ENCODE measurements around the gene HDAC9.
A peak's percentile ranks its signal among the peaks of the same experiment; 100 is the strongest.

Gene HDAC9

DNA sequence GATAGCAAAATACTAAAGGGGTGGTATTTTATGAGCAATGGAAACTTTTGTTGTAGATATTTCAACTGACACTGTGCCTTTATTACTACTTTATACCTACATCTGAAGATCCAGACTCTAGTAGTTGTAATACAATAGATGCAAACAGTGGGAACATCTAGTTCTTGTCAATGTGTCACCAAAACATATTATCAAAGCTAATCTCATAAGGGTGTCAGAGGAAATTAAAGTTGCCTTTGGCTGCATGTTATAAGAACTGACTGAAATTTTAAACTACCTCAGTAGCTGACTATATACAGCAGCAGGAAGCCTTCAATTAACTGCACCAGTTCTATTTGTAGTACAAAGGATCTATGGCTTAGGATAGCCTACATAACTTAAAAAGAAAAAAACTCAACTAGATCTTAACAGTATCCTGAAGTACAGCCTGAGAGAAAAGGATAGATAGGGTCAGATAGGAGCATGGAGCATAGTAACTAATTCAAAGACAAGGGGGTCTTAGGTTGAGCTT, 30.9 kb downstream of the HDAC9 start:
- no peak for DNase-seq

DNA sequence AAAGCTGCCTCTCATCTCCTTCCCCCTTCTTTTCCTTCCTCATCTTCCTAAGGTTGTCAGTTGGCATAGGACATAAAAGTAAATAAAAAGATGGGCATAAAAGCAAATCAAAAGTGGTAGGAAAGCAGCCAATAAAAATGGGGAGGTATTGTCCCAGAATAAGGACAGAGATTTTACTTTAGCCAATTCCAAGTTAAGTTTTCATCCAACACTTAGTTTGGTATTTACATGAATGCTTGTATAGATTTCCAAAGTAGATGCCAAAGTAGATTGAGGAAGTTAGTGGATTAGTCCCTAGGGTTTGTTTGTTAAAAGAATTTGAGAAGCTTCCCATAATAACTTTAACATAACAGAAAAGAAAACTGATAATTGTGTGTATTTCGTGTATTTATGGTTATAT, 33.7 kb downstream of the HDAC9 start:
- DNase-seq, result no peak

DNA sequence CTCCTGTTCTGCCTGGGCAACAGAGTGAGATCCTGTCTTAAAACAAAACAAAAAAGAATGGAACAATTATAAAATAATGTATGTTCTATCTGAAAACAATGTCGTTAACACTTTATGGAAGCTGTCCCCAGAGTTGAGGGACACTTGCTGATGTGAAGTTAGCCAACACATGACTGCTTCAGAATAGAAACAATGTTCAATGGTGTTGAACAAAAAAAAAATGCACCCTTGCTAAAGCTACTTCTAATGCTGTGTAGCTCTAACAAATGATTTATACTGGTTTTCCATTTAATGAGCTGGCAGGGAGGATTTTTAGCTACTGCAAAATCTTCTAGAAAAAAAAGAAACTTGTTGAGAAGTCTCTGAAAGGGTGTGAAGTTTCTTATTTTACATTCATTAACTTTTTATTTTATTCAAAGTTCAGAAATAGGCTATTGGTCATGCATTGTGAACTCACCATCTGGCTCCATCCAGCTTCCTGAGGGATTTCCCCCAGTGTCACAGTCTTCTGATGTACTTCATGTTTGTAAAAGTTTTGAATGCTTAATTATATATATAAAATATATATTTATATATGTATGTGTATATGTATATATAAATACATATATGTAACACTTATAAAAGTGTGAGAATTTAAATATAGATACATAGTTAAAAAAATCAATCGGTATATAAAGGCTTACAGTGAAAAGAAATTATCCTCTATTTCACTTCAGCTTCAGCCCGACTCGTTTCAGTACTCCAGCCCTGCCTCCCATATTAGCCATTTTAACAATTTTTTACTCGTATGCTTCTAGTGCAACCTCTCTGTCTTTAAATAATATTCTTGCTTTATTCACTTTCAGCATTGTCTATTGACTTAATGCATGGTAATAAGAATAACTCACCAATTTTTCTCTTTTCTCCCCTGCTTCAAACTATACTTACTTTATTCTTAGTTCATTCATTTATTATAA, 35.0 kb downstream of the HDAC9 start:
- no peak for DNase-seq

DNA sequence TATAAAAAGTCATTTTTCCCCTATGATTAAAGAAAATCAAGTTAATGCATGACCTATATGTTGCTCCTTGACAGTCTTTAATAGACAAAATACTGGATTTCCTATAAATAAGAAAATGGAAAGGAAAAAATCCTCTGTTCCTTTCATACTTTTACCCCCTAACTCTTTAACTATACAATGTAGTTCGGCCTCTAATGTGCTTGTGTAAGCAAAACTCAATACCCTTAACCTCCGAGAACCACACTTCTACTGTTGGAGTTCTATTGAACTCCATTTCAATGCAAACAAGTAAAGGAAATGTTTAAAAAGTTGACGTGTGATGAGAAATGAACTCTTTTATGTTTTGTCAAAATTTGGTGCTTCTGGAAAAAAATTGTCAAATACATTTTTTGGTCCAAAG, 36.0 kb downstream of the HDAC9 start:
- DNase-seq, result no peak

GRCh38 chr7:18532813-18533212, 37.3 kb downstream of the HDAC9 start:
- no peak for DNase-seq

GRCh38 chr7:18534481-18534880, 38.9 kb downstream of the HDAC9 start:
- no peak for DNase-seq

- no peak for DNase-seq
These were observed 40.4 kb downstream of the HDAC9 start for GRCh38 chr7:18535810-18536415.

GRCh38 chr7:18536486-18536885, 40.9 kb downstream of the HDAC9 start:
- peak; percentile 32 for DNase-seq

DNA sequence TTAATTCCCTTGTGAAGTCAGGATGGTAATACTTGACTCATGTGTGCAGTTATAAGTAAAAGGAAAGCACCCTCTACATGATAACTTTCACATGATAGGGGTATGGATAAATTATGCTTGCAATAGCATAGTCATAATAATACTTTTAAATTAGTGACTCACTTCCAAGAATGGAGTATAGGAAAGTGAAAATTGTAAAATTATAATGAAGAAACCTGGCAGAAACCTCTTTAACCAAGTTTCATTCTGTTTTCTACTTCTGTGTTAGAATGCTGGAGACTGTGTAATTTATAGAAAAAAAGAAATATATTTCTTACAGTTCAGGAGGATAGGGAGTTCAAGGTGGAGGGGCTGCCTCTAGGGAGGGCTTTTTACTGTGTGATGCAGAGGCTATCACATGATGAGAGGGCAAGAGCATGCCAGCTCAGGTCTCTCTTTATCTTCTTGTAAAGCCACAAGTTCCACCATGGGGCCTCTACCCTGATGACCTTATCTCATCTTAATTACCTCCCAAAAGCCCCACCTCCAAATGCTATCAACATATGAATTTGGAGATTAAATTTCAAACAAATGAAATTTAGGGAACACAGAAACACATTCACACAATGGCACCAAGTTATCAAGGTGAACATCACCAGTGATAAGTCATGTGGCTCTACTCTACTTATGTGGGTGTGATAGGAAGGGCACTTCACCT, 43.2 kb downstream of the HDAC9 start:
- no peak for DNase-seq

GRCh38 chr7:18540396-18540795, 44.8 kb downstream of the HDAC9 start:
- DNase-seq, result no peak

- peak; percentile 95 for DNase-seq
These were observed 45.8 kb downstream of the HDAC9 start for GRCh38 chr7:18541181-18541870.

DNA sequence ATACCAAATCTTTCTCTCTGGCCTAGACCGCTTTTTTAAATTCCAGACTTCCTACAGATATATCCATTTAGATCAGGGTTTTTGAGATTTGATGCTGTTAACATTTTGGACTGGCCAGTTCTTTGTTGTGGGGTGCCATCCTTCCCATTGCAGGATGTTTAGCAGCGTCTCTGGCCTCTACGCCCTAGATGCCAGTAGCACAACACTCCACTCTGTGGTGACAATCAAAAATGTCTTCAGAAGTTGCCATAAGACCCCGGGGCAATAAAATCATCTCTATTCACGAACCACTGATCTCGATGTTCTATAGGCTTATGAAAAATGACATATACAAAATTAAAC, 46.3 kb downstream of the HDAC9 start:
- no peak for DNase-seq

GRCh38 chr7:18546576-18546975, 51.0 kb downstream of the HDAC9 start:
- no peak for DNase-seq

DNA sequence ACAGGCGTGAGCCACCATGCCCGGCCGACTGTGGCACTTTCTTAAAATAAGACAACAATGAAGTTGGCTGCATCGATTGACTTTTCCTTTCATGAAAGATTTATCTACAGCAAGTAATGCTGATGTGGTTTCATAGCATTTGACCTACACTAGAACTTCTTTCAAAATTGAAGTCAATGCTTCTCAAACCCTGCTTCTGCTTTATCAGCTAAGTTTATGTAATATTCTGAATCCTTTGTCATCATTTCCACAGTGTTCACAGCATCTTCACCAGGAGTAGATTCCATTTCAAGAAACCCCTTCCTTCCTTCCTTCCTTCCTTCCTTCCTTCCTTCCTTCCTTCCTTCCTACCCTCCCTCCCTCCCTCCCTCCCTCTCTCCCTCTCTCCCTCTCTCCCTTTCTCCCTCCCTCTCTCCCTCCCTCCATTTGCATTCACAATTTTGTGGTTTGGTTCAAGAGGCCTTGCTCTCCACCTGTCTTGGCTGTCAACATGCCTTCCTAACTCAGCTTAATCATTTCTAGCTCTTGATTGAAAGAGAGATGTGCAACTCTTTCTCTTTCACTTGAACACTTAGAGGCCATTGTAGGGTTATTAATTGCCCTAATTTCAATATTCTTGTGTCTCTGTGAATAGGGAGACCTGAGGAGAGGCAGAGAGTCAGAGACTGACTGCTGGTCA, 52.1 kb downstream of the HDAC9 start:
- DNase-seq, result no peak

DNA sequence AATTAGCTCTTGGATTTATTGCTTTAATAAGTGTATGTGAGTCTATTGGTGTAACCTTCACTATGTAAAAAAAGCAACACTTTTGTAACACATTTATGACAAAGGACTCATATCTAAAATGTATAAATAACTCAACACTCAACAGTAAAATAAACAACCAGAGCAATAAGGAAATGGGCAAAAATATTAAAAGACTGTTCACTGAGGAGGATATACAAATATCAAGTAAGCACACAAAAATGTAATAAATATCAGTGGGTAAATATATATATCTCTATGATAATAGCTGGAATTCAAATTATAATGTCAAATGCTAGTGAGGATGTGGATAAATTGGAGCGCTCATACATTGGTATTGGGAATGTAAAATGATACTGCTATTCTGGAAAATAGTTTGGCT, 53.0 kb downstream of the HDAC9 start:
- no peak for DNase-seq

DNA sequence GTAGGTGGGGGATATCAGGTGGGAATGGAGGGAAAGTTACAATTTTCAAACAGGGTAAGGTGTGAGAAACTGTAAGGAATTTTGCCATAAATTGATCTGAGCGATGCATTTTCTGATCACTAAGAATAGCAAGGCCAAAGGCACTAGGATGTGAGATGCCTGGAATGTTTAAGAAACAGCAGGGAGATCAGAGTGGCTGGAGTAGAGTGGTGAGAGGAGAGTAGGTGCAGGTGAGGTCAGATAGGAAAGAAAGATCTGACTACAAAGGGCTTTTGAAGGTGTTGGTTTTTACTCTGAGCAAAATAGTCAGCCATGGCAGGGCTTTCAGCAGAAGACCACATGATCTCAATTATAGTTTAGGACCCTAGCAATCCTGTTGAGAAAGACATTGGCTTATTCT, 55.0 kb downstream of the HDAC9 start:
- no peak for DNase-seq

DNA sequence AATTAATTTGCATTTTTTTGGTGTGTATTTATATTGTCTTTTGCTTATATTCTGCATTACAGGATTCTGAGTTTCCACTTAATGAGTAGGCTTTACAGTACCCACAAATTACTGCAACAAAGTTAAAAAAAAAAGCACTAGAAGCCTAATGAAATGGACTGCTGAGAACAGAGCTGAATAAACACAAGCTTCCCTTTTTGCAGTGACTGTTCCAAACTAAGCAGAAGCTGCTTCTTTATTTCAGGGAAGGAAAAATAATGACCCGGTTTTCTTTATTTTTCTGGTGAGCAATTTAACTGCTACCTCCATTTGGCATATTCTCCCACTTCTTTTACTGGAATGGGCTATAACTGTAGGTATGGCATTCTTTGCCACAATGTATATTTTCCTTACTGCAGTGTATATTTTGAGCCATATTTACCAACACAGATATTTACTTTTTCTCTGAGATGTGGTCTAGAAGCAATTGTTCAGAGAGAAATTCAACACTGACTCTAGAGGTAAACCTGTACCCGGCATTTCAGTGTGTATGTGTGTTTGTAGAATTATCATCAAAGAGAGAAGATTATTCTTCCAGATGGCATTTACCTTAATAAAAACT, 56.9 kb downstream of the HDAC9 start:
- DNase-seq, result no peak

DNA sequence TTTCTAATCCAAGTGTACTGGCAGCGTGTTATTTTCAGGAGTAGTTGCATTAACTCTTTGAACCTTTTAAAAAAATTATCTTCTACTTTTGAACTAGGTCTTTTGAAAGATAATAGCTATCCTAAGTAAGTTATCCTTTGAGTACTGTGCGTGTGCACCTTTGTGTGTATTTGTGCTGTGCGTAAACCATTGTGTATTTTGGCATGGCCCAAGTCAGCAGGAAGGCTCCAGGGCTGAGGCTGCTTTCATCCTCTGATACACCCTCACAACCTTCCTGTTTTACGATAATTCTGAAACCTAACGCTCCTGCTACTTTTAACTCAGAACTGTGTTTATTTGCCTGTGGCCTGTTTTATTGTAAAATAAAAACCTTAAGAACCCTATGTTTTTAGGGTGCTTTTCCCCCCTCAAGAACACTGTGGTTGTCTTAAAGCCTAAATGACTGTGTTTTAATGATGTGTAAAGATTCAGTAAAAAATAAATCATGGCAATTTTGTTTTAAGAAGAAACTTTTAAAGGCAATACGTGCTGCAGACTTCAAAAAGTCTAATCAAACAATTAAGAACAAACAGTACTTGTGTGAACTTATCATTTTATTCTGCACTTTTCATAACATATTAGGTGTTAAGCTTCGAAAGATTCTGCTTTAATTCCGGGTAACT, 57.5 kb downstream of the HDAC9 start:
- no peak for DNase-seq

GRCh38 chr7:18553605-18554003, 58.1 kb downstream of the HDAC9 start:
- DNase-seq, result no peak

DNA sequence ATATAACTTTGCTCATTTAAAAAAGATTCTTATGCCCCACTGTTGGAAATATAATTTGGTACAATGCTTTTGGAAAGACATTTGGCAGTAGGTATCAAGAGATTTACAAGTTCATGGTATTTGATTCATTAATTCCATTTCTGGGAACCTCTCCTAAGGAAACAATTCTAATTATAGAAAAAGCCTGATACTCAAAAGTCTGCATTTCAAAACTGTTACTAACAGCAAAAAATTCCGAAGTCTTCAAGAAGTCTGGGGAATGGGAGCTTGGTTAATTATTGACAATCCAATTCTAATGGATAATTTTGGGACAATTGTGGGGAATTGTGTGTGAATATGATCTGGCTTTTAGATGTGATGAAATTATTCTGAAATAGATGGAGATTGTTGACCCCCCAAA, 59.6 kb downstream of the HDAC9 start:
- DNase-seq, result peak; percentile 50

DNA sequence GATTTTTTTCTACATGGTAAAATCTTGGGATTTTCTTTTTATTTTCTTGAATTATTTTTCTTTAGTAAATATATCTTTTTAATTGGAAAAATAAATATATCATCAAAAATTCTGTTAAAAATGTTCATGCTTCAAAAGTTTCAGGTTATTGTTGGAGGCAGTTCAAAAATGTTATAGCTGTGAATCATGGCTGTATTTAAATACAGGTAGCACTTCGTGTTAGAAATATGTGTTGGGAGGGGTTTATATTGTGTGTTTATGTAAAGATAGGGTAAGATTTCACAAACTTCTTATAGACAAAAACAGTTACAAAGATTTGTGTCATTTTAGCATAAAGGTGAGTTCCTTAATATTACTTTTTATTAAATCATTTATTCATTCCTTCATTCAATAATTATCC, 60.4 kb downstream of the HDAC9 start:
- no peak for DNase-seq

- DNase-seq, result peak; percentile 28
These were observed 63.0 kb downstream of the HDAC9 start for GRCh38 chr7:18558503-18558902.

All from fibroblast of skin of right quadriceps (primary cell).